ENCODE results near the gene ATP6V0B.

DNA sequence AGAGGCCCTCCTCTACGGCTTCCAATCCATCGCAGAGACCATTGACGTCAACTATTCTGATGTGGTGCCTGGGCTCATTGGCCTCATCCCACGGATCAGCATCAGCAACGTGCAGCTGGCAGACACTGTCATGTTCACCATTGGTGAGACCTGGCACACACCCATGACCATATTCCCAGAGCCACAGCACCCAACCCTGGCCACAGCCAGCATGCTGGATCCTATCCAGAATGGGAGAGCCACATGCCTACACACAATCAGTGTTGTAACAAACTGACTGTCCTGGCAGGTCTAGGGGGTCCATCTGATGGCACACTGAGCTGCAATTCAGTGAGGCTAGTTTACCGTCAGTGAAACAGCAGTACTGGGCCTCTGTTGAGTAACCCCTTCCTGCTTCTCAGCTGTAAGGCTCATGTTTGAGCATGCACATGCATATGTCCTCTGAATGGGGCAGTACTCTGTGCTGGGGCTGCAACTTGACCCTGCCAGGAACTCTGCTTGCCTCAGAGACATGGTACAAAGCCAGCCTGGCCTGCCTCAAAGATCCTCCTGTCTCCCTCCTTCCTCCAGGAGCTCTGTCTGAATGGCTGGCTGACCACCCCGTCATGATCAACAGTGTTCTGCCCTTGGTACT is 17.2 kb upstream of the ATP6V0B start:
- no peak for TF ChIP-seq POLR2A (IDR thresholded peaks at IDR 0.05)
- TF ChIP-seq, protein P1, sequence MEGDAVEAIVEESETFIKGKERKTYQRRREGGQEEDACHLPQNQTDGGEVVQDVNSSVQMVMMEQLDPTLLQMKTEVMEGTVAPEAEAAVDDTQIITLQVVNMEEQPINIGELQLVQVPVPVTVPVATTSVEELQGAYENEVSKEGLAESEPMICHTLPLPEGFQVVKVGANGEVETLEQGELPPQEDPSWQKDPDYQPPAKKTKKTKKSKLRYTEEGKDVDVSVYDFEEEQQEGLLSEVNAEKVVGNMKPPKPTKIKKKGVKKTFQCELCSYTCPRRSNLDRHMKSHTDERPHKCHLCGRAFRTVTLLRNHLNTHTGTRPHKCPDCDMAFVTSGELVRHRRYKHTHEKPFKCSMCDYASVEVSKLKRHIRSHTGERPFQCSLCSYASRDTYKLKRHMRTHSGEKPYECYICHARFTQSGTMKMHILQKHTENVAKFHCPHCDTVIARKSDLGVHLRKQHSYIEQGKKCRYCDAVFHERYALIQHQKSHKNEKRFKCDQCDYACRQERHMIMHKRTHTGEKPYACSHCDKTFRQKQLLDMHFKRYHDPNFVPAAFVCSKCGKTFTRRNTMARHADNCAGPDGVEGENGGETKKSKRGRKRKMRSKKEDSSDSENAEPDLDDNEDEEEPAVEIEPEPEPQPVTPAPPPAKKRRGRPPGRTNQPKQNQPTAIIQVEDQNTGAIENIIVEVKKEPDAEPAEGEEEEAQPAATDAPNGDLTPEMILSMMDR (IDR thresholded peaks at IDR 0.05), result no peak

Data from body of pancreas (tissue), 4 donors.